IMR-90 (cell line): Measurements from ENCODE around the gene GOSR1. TPM values are rescaled to one million over a fixed set of nuclear protein-coding genes. Genes with fewer than 3 reads are reported as not detected.

Experiments used
- ATAC-seq: fragments of 200-7000 bp; cut with Tn5 transposase; 2 replicates; pipeline ENCODE4 v1.9.1; 2020; ENCODE audit warnings: low read depth, mild to moderate bottlenecking, moderate library complexity
- BruUV-seq: library from RNA; stranded (reverse); fragments of 400-500 nt; replicated peaks from 2 replicates; lab custom pipeline; 2021; lab: Mats Ljungman, UMichigan
- CTCF ChIA-PET: fragments of 300-600 bp; formaldehyde crosslinking; extraction: SDS; loops from one replicate; lab custom pipeline; 2021; ENCODE audit warnings: antibody characterized with exemption; lab: Yijun Ruan, JAX
- POLR2A ChIA-PET: fragments of 300-600 bp; sonication (Branson Sonifier 250); formaldehyde crosslinking; loops from one replicate; lab custom pipeline; 2022; ENCODE audit warnings: antibody characterized with exemption; ENCODE audit not compliant: unreplicated experiment; lab: Charles Lee
- DNase-seq: peaks from one replicate; pipeline ENCODE4 v3.0.0; 2013
- H2AFZ ChIP-seq: replicated peaks from 2 replicates; pipeline ENCODE3; 2013; ENCODE audit warnings: low read length, mild to moderate bottlenecking; ENCODE audit not compliant: poor library complexity
- H2AK5ac ChIP-seq: 2 replicates; pipeline ENCODE4 v1.6.1; 2013; ENCODE audit warnings: low read depth, low read length, inconsistent platforms
- H2AK9ac ChIP-seq: replicated peaks from 2 replicates; pipeline ENCODE3; 2013; ENCODE audit warnings: mild to moderate bottlenecking, low read depth, low read length, moderate library complexity; ENCODE audit not compliant: poor library complexity
- H2BK120ac ChIP-seq: 2 replicates; pipeline ENCODE4 v1.6.1; 2013; ENCODE audit warnings: low read depth, low read length, inconsistent platforms
- H2BK15ac ChIP-seq: 3 replicates; pipeline ENCODE4 v1.6.1; 2013; ENCODE audit warnings: low read depth, low read length, inconsistent platforms
- H2BK20ac ChIP-seq: 2 replicates; pipeline ENCODE4 v1.6.1; 2013; ENCODE audit warnings: low read depth, mild to moderate bottlenecking, inconsistent platforms, low read length, moderate library complexity
- H2BK5ac ChIP-seq: 2 replicates; pipeline ENCODE4 v1.6.1; 2013; ENCODE audit warnings: mild to moderate bottlenecking, low read depth, low read length, inconsistent platforms; ENCODE audit not compliant: poor library complexity, severe bottlenecking
- H3K14ac ChIP-seq: replicated peaks from 2 replicates; pipeline ENCODE4 v1.6.1; 2013; ENCODE audit warnings: low read depth, low read length, inconsistent platforms
- H3K18ac ChIP-seq: 2 replicates; pipeline ENCODE4 v1.6.1; 2013; ENCODE audit warnings: low read depth, low read length, control low read depth
- H3K23ac ChIP-seq: 2 replicates; pipeline ENCODE4 v1.6.1; 2013; ENCODE audit warnings: low read depth, low read length, inconsistent platforms
- H3K27ac ChIP-seq: 2 replicates; pipeline ENCODE4 v1.5.1; 2013; ENCODE audit warnings: mild to moderate bottlenecking, control low read depth, low read length; ENCODE audit not compliant: insufficient read depth
- H3K27me3 ChIP-seq: 2 replicates; pipeline ENCODE4 v1.6.1; 2013; ENCODE audit warnings: low read length; ENCODE audit not compliant: control insufficient read depth, insufficient read depth
- H3K36me3 ChIP-seq: 2 replicates; pipeline ENCODE4 v1.6.1; 2013; ENCODE audit warnings: low read length, mixed read lengths; ENCODE audit not compliant: control insufficient read depth, insufficient read depth
- H3K4ac ChIP-seq: 2 replicates; pipeline ENCODE4 v1.6.1; 2013; ENCODE audit warnings: low read depth, low read length, inconsistent platforms
- H3K4me1 ChIP-seq: 2 replicates; pipeline ENCODE4 v1.6.1; 2013; ENCODE audit warnings: low read length, mixed read lengths; ENCODE audit not compliant: control insufficient read depth, insufficient read depth
- H3K4me2 ChIP-seq: 2 replicates; pipeline ENCODE4 v1.6.1; 2013; ENCODE audit warnings: low read depth, mild to moderate bottlenecking, control low read depth, low read length, moderate library complexity
- H3K4me3 ChIP-seq: 2 replicates; pipeline ENCODE4 v1.5.1; 2013; ENCODE audit warnings: low read depth, mild to moderate bottlenecking, control low read depth, low read length, moderate library complexity; ENCODE audit not compliant: insufficient read depth
- H3K56ac ChIP-seq: 2 replicates; pipeline ENCODE4 v1.6.1; 2013; ENCODE audit warnings: low read length, inconsistent platforms; ENCODE audit not compliant: insufficient read depth; ENCODE audit errors: extremely low read depth
- H3K79me1 ChIP-seq, 2 experiments: 2 replicates each; pipeline ENCODE4 v1.6.1; 2013; ENCODE audit warnings: low read length in 2 of 2, inconsistent platforms in 1 of 2, low read depth in 1 of 2
- H3K9ac ChIP-seq: 2 replicates; pipeline ENCODE4 v1.6.1; 2013; ENCODE audit warnings: low read depth, low read length, control low read depth
- H3K9me1 ChIP-seq: 2 replicates; pipeline ENCODE4 v1.6.1; 2013; ENCODE audit warnings: low read length, inconsistent platforms; ENCODE audit not compliant: insufficient read depth
- H3K9me3 ChIP-seq: 2 replicates; pipeline ENCODE4 v1.6.1; 2013; ENCODE audit warnings: low read length; ENCODE audit not compliant: control insufficient read depth, insufficient read depth
- H4K20me1 ChIP-seq: 2 replicates; pipeline ENCODE4 v1.6.1; 2013; ENCODE audit warnings: low read length, inconsistent platforms; ENCODE audit not compliant: insufficient read depth
- H4K5ac ChIP-seq: 2 replicates; pipeline ENCODE4 v1.6.1; 2013; ENCODE audit warnings: mild to moderate bottlenecking, low read depth, low read length, control low read depth
- H4K8ac ChIP-seq, 2 experiments: 2 replicates each; pipeline ENCODE4 v1.6.1; 2013; ENCODE audit warnings: low read depth in 2 of 2, low read length in 2 of 2, control low read depth in 1 of 2, inconsistent platforms in 1 of 2
- H4K91ac ChIP-seq: 2 replicates; pipeline ENCODE4 v1.6.1; 2013; ENCODE audit warnings: low read depth, low read length, inconsistent platforms; ENCODE audit not compliant: insufficient read depth
- CEBPB ChIP-seq: IDR thresholded peaks from 2 replicates; pipeline ENCODE4 v1.6.1; 2012; ENCODE audit warnings: low read depth, low read length, improper control_type of control experiment
- CHD1 ChIP-seq: IDR thresholded peaks from 2 replicates; pipeline ENCODE4 v1.6.1; 2012; ENCODE audit warnings: low read depth, low read length, improper control_type of control experiment
- CTCF ChIP-seq: conservative IDR thresholded peaks from 2 replicates; pipeline ENCODE4 v1.5.1; 2012; ENCODE audit warnings: mild to moderate bottlenecking, low read depth, low read length, improper control_type of control experiment
- ELK1 ChIP-seq: fragments of 150-350 bp; IDR thresholded peaks from 2 replicates; pipeline ENCODE4 v1.6.1; 2016; ENCODE audit warnings: low read depth, mild to moderate bottlenecking, low read length, moderate library complexity, borderline replicate concordance
- FOS ChIP-seq: fragments of 150-350 bp; IDR thresholded peaks from 2 replicates; pipeline ENCODE4 v1.6.1; 2016; ENCODE audit warnings: low read depth, low read length
- MAFK ChIP-seq: IDR thresholded peaks from 2 replicates; pipeline ENCODE4 v1.6.1; 2012; ENCODE audit warnings: low read depth, low read length, improper control_type of control experiment
- MAZ ChIP-seq: IDR thresholded peaks from 2 replicates; pipeline ENCODE4 v1.6.1; 2012; ENCODE audit warnings: low read depth, mild to moderate bottlenecking, low read length, improper control_type of control experiment, moderate library complexity, borderline replicate concordance
- MXI1 ChIP-seq: IDR thresholded peaks from 2 replicates; pipeline ENCODE4 v1.6.1; 2012; ENCODE audit warnings: low read depth, mild to moderate bottlenecking, low read length, moderate library complexity, borderline replicate concordance
- NFE2L2 ChIP-seq: fragments of 150-350 bp; IDR thresholded peaks from 2 replicates; pipeline ENCODE4 v1.6.1; 2016; ENCODE audit warnings: low read depth, mild to moderate bottlenecking, low read length
- POLR2A ChIP-seq: IDR thresholded peaks from 2 replicates; pipeline ENCODE4 v1.6.1; 2012; ENCODE audit warnings: mild to moderate bottlenecking, low read depth, low read length
- RCOR1 ChIP-seq: IDR thresholded peaks from 2 replicates; pipeline ENCODE4 v1.6.1; 2012; ENCODE audit warnings: mild to moderate bottlenecking, low read length, improper control_type of control experiment; ENCODE audit not compliant: insufficient replicate concordance
- SMC3 ChIP-seq: fragments of 150-350 bp; IDR thresholded peaks from 2 replicates; pipeline ENCODE4 v1.6.1; 2016; ENCODE audit warnings: low read depth, mild to moderate bottlenecking, antibody characterized with exemption, low read length, moderate library complexity
- USF2 ChIP-seq: fragments of 150-350 bp; IDR thresholded peaks from 2 replicates; pipeline ENCODE4 v1.6.1; 2017; ENCODE audit warnings: mild to moderate bottlenecking, antibody characterized with exemption, low read length, low read depth
- WGBS, 2 experiments: methylation state at CpG; one replicate each; pipeline versions ENCODE4 v1.1.5 to v1.1.7; 2013; ENCODE audit warnings: missing lambda C conversion rate in 2 of 2; ENCODE audit not compliant: insufficient read length in 1 of 2; ENCODE audit errors: extremely low coverage in 2 of 2; 5-methylcytosine and 5-hydroxymethylcytosine counted together
- dilution Hi-C: fragments of 300-500 bp; cut with HindIII; formaldehyde crosslinking; loops from one replicate; pipeline ENCODE4 v1.14.3; 2018; ENCODE audit warnings: low sequenced_read_pairs; ENCODE audit not compliant: unreplicated experiment
- in situ Hi-C: fragments of 300-500 bp; cut with MboI; formaldehyde crosslinking; loops from 3 replicates; pipeline ENCODE4 v1.14.3; 2019; ENCODE audit warnings: low sequenced_read_pairs, inconsistent platforms, mixed read lengths
- intact Hi-C: fragments of 100-400 bp; cut with micrococcal nuclease; formaldehyde crosslinking; loops from 2 replicates; pipeline ENCODE4 v1.10.0; 2022
- polyA plus RNA-seq, 3 experiments: library from polyadenylated mRNA; depleted of rRNA; stranded (reverse); fragments of >200 nt; gene quantifications; 2 replicates each; pipeline ENCODE4 v1.2.3, GENCODE V29; 2012; ENCODE audit warnings: low replicate concordance in 1 of 3
- total RNA-seq: library from RNA; depleted of rRNA; stranded (reverse); fragments of >200 nt; gene quantifications from 2 replicates; pipeline ENCODE4 v1.2.3, GENCODE V29; 2012

Gene GOSR1
- total and polyA plus RNA-seq, 2 of the 4 experiments (the other 2 are of a cell fraction) = 21.2 to 47.5 TPM

GRCh38 chr17:30570191-30570590 is 93.0 kb downstream of the GOSR1 start:
- Histone ChIP-seq H2AK5ac (no peak overlapping the region), H3K14ac (no peak overlapping the region), H3K79me1 (no peaks in the 10 kb centered on the region), H3K9ac (no peak overlapping the region), H2BK15ac (no peak overlapping the region), H3K4me3 (no peak overlapping the region), H3K9me3 (no peaks in the 10 kb centered on the region), H3K27me3 (peaks cover 47% of the 10 kb centered on the region), H3K18ac (no peak overlapping the region), H3K56ac (no peak overlapping the region), H2AFZ (no peak overlapping the region), H2BK120ac (no peak overlapping the region), H2BK20ac (no peak overlapping the region), H3K4ac (no peak overlapping the region), H3K4me1 (no peaks in the 10 kb centered on the region), H3K9me1 (no peaks in the 10 kb centered on the region), H4K91ac (no peak overlapping the region), H3K27ac (no peak overlapping the region), H4K8ac (no peak overlapping the region), H3K23ac (no peak overlapping the region), H4K5ac (no peak overlapping the region), H2BK5ac (no peak overlapping the region), H2AK9ac (no peak overlapping the region), H4K20me1 (no peaks in the 10 kb centered on the region), H3K36me3 (no peaks in the 10 kb centered on the region), H3K4me2 (no peak overlapping the region)
- POLR2A ChIA-PET = no interaction called here
- no peak for DNase-seq
- intact Hi-C loops (no loop called here), in situ Hi-C loops (no loop called here), dilution Hi-C loops (no loop called here)
- CTCF ChIA-PET = no interaction called here
- WGBS, 2 experiments = no CpG with 5 or more reads among the region's 2 CpGs
- ATAC-seq = no peak
- BruUV-seq = no TSS peak
- TF ChIP-seq SMC3 (no peak), USF2 (no peak), POLR2A (no peak), MXI1 (no peak), CHD1 (no peak), NFE2L2 (no peak), RCOR1 (no peak), MAZ (no peak), MAFK (no peak), ELK1 (no peak), CTCF (no peak), FOS (no peak), CEBPB (no peak)
